Measurements from ENCODE around the gene SBK1.
"Not testable (repeated sequence)": the region's sequence is repeated elsewhere in the genome, so short reads cannot be mapped to it uniquely, and the experiment has no call there.

Gene SBK1

GRCh38 chr16:28320741-28321140, 28.4 kb downstream of the SBK1 start:
- no peak for DNase-seq
- H3K36me3 Mint-ChIP-seq, result no peaks in the 10 kb centered on the region
- H3K4me1 Mint-ChIP-seq, result peaks cover 6 to 12% of the 10 kb centered on the region in 2 donors
- no peak overlapping the region for H3K4me3 Mint-ChIP-seq
- H3K27me3 Mint-ChIP-seq, result no peaks in the 10 kb centered on the region
- ATAC-seq (replicated peaks), result no peak
- no peak overlapping the region for H3K27ac Mint-ChIP-seq
- H3K9me3 Mint-ChIP-seq, result no peaks in the 10 kb centered on the region

GRCh38 chr16:28321700-28322411, 29.5 kb downstream of the SBK1 start:
- peak; percentile 26 for DNase-seq

GRCh38 chr16:28324235-28324886, 32.0 kb downstream of the SBK1 start:
- H3K27me3 Mint-ChIP-seq, result no peaks in the 10 kb centered on the region
- no peak overlapping the region for H3K27ac Mint-ChIP-seq
- H3K9me3 Mint-ChIP-seq, result no peaks in the 10 kb centered on the region

More at GRCh38 chr16:28321700-28322411, 29.5 kb downstream of the SBK1 start:
- Mint-ChIP-seq H3K9me3 (no peaks in the 10 kb centered on the region), H3K27ac (no peak overlapping the region), H3K4me1 (peaks cover 7 to 11% of the 10 kb centered on the region in 2 donors), H3K27me3 (no peaks in the 10 kb centered on the region), H3K36me3 (no peaks in the 10 kb centered on the region), H3K4me3 (no peak overlapping the region)
- peak; percentile 76 to 82 for ATAC-seq (replicated peaks)

GRCh38 chr16:28324887-28325279, 32.6 kb downstream of the SBK1 start:
- Mint-ChIP-seq H3K9me3 (no peaks in the 10 kb centered on the region), H3K4me1 (peaks cover 9 to 13% of the 10 kb centered on the region in 2 donors), H3K36me3 (no peaks in the 10 kb centered on the region), H3K27me3 (no peaks in the 10 kb centered on the region), H3K4me3 (no peak overlapping the region), H3K27ac (no peak overlapping the region)
- no peak for ATAC-seq (replicated peaks)
- DNase-seq, result no peak

More at GRCh38 chr16:28324235-28324886, 32.0 kb downstream of the SBK1 start:
- DNase-seq, result no peak
- Mint-ChIP-seq H3K4me1 (peaks cover 9 to 13% of the 10 kb centered on the region in 2 donors), H3K4me3 (no peak overlapping the region), H3K36me3 (no peaks in the 10 kb centered on the region)
- ATAC-seq (replicated peaks), result no peak

- DNase-seq, result peak; percentile 61
- peaks cover 6 to 7% of the 10 kb centered on the region in 2 donors for H3K4me1 Mint-ChIP-seq
- H3K4me3 Mint-ChIP-seq, result no peak overlapping the region
- no peaks in the 10 kb centered on the region for H3K27me3 Mint-ChIP-seq
- no peaks in the 10 kb centered on the region for H3K9me3 Mint-ChIP-seq
- peak; percentile 93 to 96 for ATAC-seq (replicated peaks)
- H3K36me3 Mint-ChIP-seq, result no peaks in the 10 kb centered on the region
- no peak overlapping the region for H3K27ac Mint-ChIP-seq
Measured at GRCh38 chr16:28326881-28327610, 34.7 kb downstream of the SBK1 start.

- ATAC-seq (replicated peaks), result peak; percentile 45 to 48
Measured at GRCh38 chr16:28330232-28330631, 37.9 kb downstream of the SBK1 start.

GRCh38 chr16:28330981-28331380, 38.7 kb downstream of the SBK1 start:
- DNase-seq; ATAC-seq (replicated peaks); H3K27me3 Mint-ChIP-seq; H3K9me3 Mint-ChIP-seq; H3K36me3 Mint-ChIP-seq; H3K4me1 Mint-ChIP-seq; H3K27ac Mint-ChIP-seq; H3K4me3 Mint-ChIP-seq: not testable (repeated sequence)

More at GRCh38 chr16:28330232-28330631, 37.9 kb downstream of the SBK1 start:
- H3K9me3 Mint-ChIP-seq, H3K27ac Mint-ChIP-seq, DNase-seq, H3K27me3 Mint-ChIP-seq, H3K4me3 Mint-ChIP-seq, H3K36me3 Mint-ChIP-seq, H3K4me1 Mint-ChIP-seq: not testable (repeated sequence)

GRCh38 chr16:28332632-28333031, 40.3 kb downstream of the SBK1 start:
- H3K4me1 Mint-ChIP-seq; H3K9me3 Mint-ChIP-seq; H3K27ac Mint-ChIP-seq; DNase-seq; ATAC-seq (replicated peaks); H3K4me3 Mint-ChIP-seq; H3K36me3 Mint-ChIP-seq; H3K27me3 Mint-ChIP-seq: not testable (repeated sequence)

GRCh38 chr16:28335678-28336077, 43.4 kb downstream of the SBK1 start:
- H3K36me3 Mint-ChIP-seq; DNase-seq; ATAC-seq (replicated peaks); H3K9me3 Mint-ChIP-seq; H3K4me1 Mint-ChIP-seq; H3K27me3 Mint-ChIP-seq; H3K27ac Mint-ChIP-seq; H3K4me3 Mint-ChIP-seq: not testable (repeated sequence)

- H3K4me1 Mint-ChIP-seq; H3K27ac Mint-ChIP-seq; DNase-seq; H3K36me3 Mint-ChIP-seq; H3K4me3 Mint-ChIP-seq; ATAC-seq (replicated peaks); H3K9me3 Mint-ChIP-seq; H3K27me3 Mint-ChIP-seq: not testable (repeated sequence)
Measured at GRCh38 chr16:28336940-28337710, 44.8 kb downstream of the SBK1 start.

- H3K4me1 Mint-ChIP-seq; ATAC-seq (replicated peaks); H3K36me3 Mint-ChIP-seq; H3K27ac Mint-ChIP-seq; H3K27me3 Mint-ChIP-seq; H3K4me3 Mint-ChIP-seq; DNase-seq; H3K9me3 Mint-ChIP-seq: not testable (repeated sequence)
Measured at GRCh38 chr16:28338230-28338629, 45.9 kb downstream of the SBK1 start.

GRCh38 chr16:28362600-28362999, 70.3 kb downstream of the SBK1 start:
- not testable (repeated sequence) for H3K9me3 Mint-ChIP-seq; H3K27ac Mint-ChIP-seq; H3K36me3 Mint-ChIP-seq; H3K4me3 Mint-ChIP-seq; H3K27me3 Mint-ChIP-seq; H3K4me1 Mint-ChIP-seq; ATAC-seq (replicated peaks)
- peak; percentile 5 for DNase-seq

- not testable (repeated sequence) for ATAC-seq (replicated peaks); H3K4me1 Mint-ChIP-seq; H3K27me3 Mint-ChIP-seq; H3K9me3 Mint-ChIP-seq; DNase-seq; H3K36me3 Mint-ChIP-seq; H3K4me3 Mint-ChIP-seq; H3K27ac Mint-ChIP-seq
Measured at GRCh38 chr16:28363408-28363807, 71.1 kb downstream of the SBK1 start, which contains the start of gene NPIPB6. NPIPB6 (minus strand) TSS chr16:28363508; CDS start chr16:28362822, 686 bp downstream.

All from stimulated activated naive B cell treated with anti-CD40 and anti-IgM and Interleukin-4, amounts not matched to agents 10 μg/mL and 1 μg/mL and 100 μg/mL, for 72 hours (primary cell).